Measurements from ENCODE around the gene GATA3. TPM values are rescaled to one million over a fixed set of nuclear protein-coding genes. Genes with fewer than 3 reads are reported as not detected.

Gene GATA3
- total and polyA plus RNA-seq, 2 of the 8 experiments (the other 6 are each of a cell fraction or from before 2014, with no cell fraction given) = 0.02 to 0.43 TPM

DNA sequence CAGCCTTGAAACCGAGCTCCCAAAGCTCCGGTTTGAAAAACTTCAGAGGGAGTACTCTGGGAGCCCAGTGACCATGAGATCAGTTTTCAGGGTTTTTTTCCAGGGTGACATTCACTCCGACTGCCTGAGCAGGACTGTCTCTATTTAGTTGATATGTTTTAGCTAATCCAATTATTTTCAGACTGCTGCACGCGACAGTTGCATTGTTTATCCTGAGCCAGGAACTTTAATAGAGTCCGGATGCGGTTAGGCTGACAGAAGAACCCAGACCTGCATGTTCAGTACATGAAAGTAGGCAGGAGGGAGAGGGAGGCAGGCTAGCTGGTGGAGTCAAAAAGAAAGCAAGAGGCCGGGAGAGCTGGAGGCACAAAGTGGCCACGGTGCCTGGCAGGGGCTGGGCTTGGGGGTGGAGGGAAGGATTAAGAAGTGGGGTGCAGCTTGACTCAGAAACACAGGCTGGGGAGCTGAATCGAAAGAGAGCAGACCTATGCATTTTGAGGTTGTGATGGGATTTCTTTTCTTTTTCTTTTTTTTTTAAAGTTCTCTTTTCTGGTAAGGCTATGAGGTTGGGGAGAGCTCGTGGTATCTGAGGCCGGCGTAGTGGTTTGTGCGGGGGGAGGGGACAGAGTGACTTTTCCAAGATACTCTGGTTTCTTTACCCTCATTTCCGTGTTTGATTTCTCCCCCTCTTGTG lies 5.7 kb downstream of the GATA3 start (continued):
- TF ChIP-seq, protein P1, sequence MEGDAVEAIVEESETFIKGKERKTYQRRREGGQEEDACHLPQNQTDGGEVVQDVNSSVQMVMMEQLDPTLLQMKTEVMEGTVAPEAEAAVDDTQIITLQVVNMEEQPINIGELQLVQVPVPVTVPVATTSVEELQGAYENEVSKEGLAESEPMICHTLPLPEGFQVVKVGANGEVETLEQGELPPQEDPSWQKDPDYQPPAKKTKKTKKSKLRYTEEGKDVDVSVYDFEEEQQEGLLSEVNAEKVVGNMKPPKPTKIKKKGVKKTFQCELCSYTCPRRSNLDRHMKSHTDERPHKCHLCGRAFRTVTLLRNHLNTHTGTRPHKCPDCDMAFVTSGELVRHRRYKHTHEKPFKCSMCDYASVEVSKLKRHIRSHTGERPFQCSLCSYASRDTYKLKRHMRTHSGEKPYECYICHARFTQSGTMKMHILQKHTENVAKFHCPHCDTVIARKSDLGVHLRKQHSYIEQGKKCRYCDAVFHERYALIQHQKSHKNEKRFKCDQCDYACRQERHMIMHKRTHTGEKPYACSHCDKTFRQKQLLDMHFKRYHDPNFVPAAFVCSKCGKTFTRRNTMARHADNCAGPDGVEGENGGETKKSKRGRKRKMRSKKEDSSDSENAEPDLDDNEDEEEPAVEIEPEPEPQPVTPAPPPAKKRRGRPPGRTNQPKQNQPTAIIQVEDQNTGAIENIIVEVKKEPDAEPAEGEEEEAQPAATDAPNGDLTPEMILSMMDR (IDR thresholded peaks at IDR 0.05; ENCODE audit: control extremely low read depth in 1 of 3, insufficient read depth in 1 of 3, low read depth in 1 of 3, low read length in 3 of 3) = no peak
- TF ChIP-seq, protein P2, sequence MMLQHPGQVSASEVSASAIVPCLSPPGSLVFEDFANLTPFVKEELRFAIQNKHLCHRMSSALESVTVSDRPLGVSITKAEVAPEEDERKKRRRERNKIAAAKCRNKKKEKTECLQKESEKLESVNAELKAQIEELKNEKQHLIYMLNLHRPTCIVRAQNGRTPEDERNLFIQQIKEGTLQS (IDR thresholded peaks at IDR 0.05; ENCODE audit: insufficient read depth, low read depth, low read length) = no peak
- TF ChIP-seq RAD21 (IDR thresholded peaks at IDR 0.05 in 1 of 2, conservative IDR thresholded peaks at IDR 0.05 in 1 of 2; ENCODE audit: low read depth in 2 of 2, low read length in 2 of 2) = no peak

Measured in H1 (cell line).